CD4-positive, alpha-beta T cell treated with Interferon alpha-2 for 1 hour (primary cell): ENCODE measurements around the gene SLC6A17.
A peak's percentile ranks its signal among the peaks of the same experiment; 100 is the strongest.

Experiments
- DNase-seq, 2 donors: peaks; one replicate each; pipeline ENCODE4 v3.0.0-alpha.2; 2020 to 2022

Gene SLC6A17

GRCh38 chr1:110136911-110137310, 13.4 kb upstream of the SLC6A17 start:
- peak; percentile 6 to 13 for DNase-seq

- DNase-seq, result no peak
Measured at GRCh38 chr1:110138956-110139355, 11.3 kb upstream of the SLC6A17 start.

GRCh38 chr1:110144366-110144765, 5.9 kb upstream of the SLC6A17 start:
- DNase-seq, result no peak

- no peak for DNase-seq
Measured at GRCh38 chr1:110148961-110149360, 1.3 kb upstream of the SLC6A17 start.

GRCh38 chr1:110151175-110151669, 928 bp downstream of the SLC6A17 start:
- no peak for DNase-seq

- no peak for DNase-seq
Measured at GRCh38 chr1:110152133-110152785, 2.0 kb downstream of the SLC6A17 start.

- no peak for DNase-seq
Measured at GRCh38 chr1:110153407-110153950, 3.2 kb downstream of the SLC6A17 start.

- DNase-seq, result peak in 1 of 2 donors; percentile 25
Measured at GRCh38 chr1:110155878-110156522, 5.7 kb downstream of the SLC6A17 start.

- no peak for DNase-seq
Measured at GRCh38 chr1:110158261-110158660, 8.0 kb downstream of the SLC6A17 start.

GRCh38 chr1:110159168-110159567, 8.9 kb downstream of the SLC6A17 start:
- no peak for DNase-seq

- no peak for DNase-seq
Measured at GRCh38 chr1:110160538-110161100, 10.3 kb downstream of the SLC6A17 start.

- DNase-seq, result no peak
Measured at GRCh38 chr1:110161165-110161564, 10.9 kb downstream of the SLC6A17 start.

GRCh38 chr1:110161849-110162248, 11.6 kb downstream of the SLC6A17 start:
- no peak for DNase-seq

- no peak for DNase-seq
Measured at GRCh38 chr1:110163591-110163990, 13.3 kb downstream of the SLC6A17 start.

- no peak for DNase-seq
Measured at GRCh38 chr1:110164725-110165350, 14.5 kb downstream of the SLC6A17 start.

GRCh38 chr1:110165761-110166231, 15.5 kb downstream of the SLC6A17 start:
- DNase-seq, result no peak

GRCh38 chr1:110166861-110167260, 16.6 kb downstream of the SLC6A17 start:
- no peak for DNase-seq

GRCh38 chr1:110170766-110171733, 20.8 kb downstream of the SLC6A17 start:
- DNase-seq, result no peak

- no peak for DNase-seq
Measured at GRCh38 chr1:110172001-110172400, 21.7 kb downstream of the SLC6A17 start.

GRCh38 chr1:110173466-110174105, 23.3 kb downstream of the SLC6A17 start:
- no peak for DNase-seq

- no peak for DNase-seq
Measured at GRCh38 chr1:110174961-110175360, 24.7 kb downstream of the SLC6A17 start.
